A673 (cell line): ENCODE measurements around the gene SCRT2. TPM values are rescaled to one million over a fixed set of nuclear protein-coding genes. Genes with fewer than 3 reads are reported as not detected.

Experiments
- BruUV-seq: library from RNA; stranded (reverse); fragments of 400-500 nt; replicated peaks from 2 replicates; lab custom pipeline; 2021; lab: Mats Ljungman, UMichigan
- CTCF ChIA-PET: fragments of 300-600 bp; sonication (Branson Sonifier 250); formaldehyde crosslinking; loops from one replicate; lab custom pipeline; 2022; ENCODE audit warnings: antibody characterized with exemption; lab: Charles Lee
- POLR2A ChIA-PET: fragments of 300-600 bp; sonication (Branson Sonifier 250); formaldehyde crosslinking; loops from one replicate; lab custom pipeline; 2022; ENCODE audit warnings: antibody characterized with exemption; ENCODE audit not compliant: low non-redundant PET; lab: Charles Lee
- DNase-seq: peaks from one replicate; pipeline ENCODE4 v3.0.0-alpha.2; 2015; ENCODE audit warnings: low spot score
- H3K27ac ChIP-seq: fragments of 200-600 bp; sonication (generic); 2 replicates; pipeline ENCODE4 v1.5.1; 2016; ENCODE audit warnings: mixed run types, low read depth, mild to moderate bottlenecking, mixed read lengths, antibody characterized with exemption, low read length; ENCODE audit not compliant: poor library complexity, severe bottlenecking
- H3K27me3 ChIP-seq: fragments of 200-600 bp; sonication (generic); replicated peaks from 2 replicates; pipeline ENCODE4 v1.6.1; 2017; ENCODE audit warnings: mixed run types, low read depth, mild to moderate bottlenecking, mixed read lengths, antibody characterized with exemption, low read length; ENCODE audit not compliant: insufficient read depth, poor library complexity
- H3K36me3 ChIP-seq: fragments of 200-600 bp; sonication (generic); 2 replicates; pipeline ENCODE4 v1.6.1; 2016; ENCODE audit warnings: mixed run types, mild to moderate bottlenecking, mixed read lengths, antibody characterized with exemption, low read length; ENCODE audit not compliant: insufficient read depth, poor library complexity, severe bottlenecking
- H3K4me1 ChIP-seq: fragments of 200-600 bp; sonication (generic); 2 replicates; pipeline ENCODE4 v1.6.1; 2017; ENCODE audit warnings: mixed run types, mild to moderate bottlenecking, mixed read lengths, antibody characterized with exemption, low read length; ENCODE audit not compliant: insufficient read depth, poor library complexity, severe bottlenecking
- H3K4me3 ChIP-seq: fragments of 200-600 bp; sonication (generic); 2 replicates; pipeline ENCODE4 v1.5.1; 2016; ENCODE audit warnings: low read depth, mixed run types, mild to moderate bottlenecking, mixed read lengths, low read length; ENCODE audit not compliant: poor library complexity, severe bottlenecking
- H3K9me3 ChIP-seq: fragments of 200-600 bp; sonication (generic); 2 replicates; pipeline ENCODE4 v1.6.1; 2016; ENCODE audit warnings: mixed run types, low read depth, mild to moderate bottlenecking, mixed read lengths, antibody characterized with exemption, low read length; ENCODE audit not compliant: poor library complexity, severe bottlenecking
- CTCF ChIP-seq: fragments of 300-800, 200-600 bp; sonication (generic); conservative IDR thresholded peaks from 2 replicates; pipeline ENCODE4 v1.5.1; 2017; ENCODE audit warnings: low read depth, mild to moderate bottlenecking, antibody characterized with exemption, low read length, moderate library complexity, mixed read lengths
- EZH2 ChIP-seq: fragments of 200-600 bp; sonication (generic); IDR thresholded peaks from 2 replicates; pipeline ENCODE4 v1.6.1; 2017; ENCODE audit warnings: borderline replicate concordance, low read depth, mild to moderate bottlenecking, mixed read lengths, antibody characterized with exemption, low read length; ENCODE audit not compliant: poor library complexity, severe bottlenecking
- intact Hi-C: fragments of 100-400 bp; cut with micrococcal nuclease; formaldehyde crosslinking; loops from one replicate; pipeline ENCODE4 v1.10.0; 2022; ENCODE audit not compliant: unreplicated experiment
- total RNA-seq: library from RNA; stranded (reverse); gene quantifications from 2 replicates; pipeline ENCODE4 v1.2.3, GENCODE V29; 2021

SCRT2 gene
- total RNA-seq, 1 experiment from 2014 or later = 0.69 TPM

GRCh38 chr20:650281-650680 lies 25.3 kb downstream of the SCRT2 start:
- intact Hi-C loops = loop anchor here (5.0 kb wide), 1 partner anchor 77 kb away; no protein-coding TSS in a partner anchor

GRCh38 chr20:647479-648019 lies 28.1 kb downstream of the SCRT2 start:
- DNase-seq = no peak
- ChIA-PET CTCF (no interaction called here), POLR2A (no interaction called here)
- no peak overlapping the region for H3K4me3 ChIP-seq
- peaks cover 6% of the 10 kb centered on the region for H3K36me3 ChIP-seq
- no TSS peak for BruUV-seq
- TF ChIP-seq EZH2 (no peak), CTCF (no peak)
- intact Hi-C loops = no loop called here
- H3K27me3 ChIP-seq = no peaks in the 10 kb centered on the region
- no peak overlapping the region for H3K27ac ChIP-seq
- no peaks in the 10 kb centered on the region for H3K9me3 ChIP-seq
- H3K4me1 ChIP-seq = peaks cover 3% of the 10 kb centered on the region

More at GRCh38 chr20:650281-650680, 25.3 kb downstream of the SCRT2 start:
- Histone ChIP-seq H3K36me3 (peaks cover 6% of the 10 kb centered on the region), H3K27ac (no peak overlapping the region), H3K9me3 (no peaks in the 10 kb centered on the region), H3K27me3 (no peaks in the 10 kb centered on the region), H3K4me1 (peaks cover 6% of the 10 kb centered on the region), H3K4me3 (no peak overlapping the region)
- no peak for TF ChIP-seq CTCF
- TF ChIP-seq EZH2 = no peak
- POLR2A ChIA-PET = no interaction called here
- DNase-seq = no peak
- CTCF ChIA-PET = interaction anchor here (1.1 kb wide), 1 partner anchor 10 kb away, joined by 7 read pairs; no protein-coding TSS in a partner anchor
- BruUV-seq = no TSS peak

- no peak for DNase-seq
- intact Hi-C loops = no loop called here
- H3K4me1 ChIP-seq = no peaks in the 10 kb centered on the region
- BruUV-seq = no TSS peak
- H3K9me3 ChIP-seq = no peaks in the 10 kb centered on the region
- H3K27me3 ChIP-seq = no peaks in the 10 kb centered on the region
- H3K4me3 ChIP-seq = no peak overlapping the region
- peaks cover 6% of the 10 kb centered on the region for H3K36me3 ChIP-seq
- no peak for TF ChIP-seq EZH2
- TF ChIP-seq CTCF = no peak
- H3K27ac ChIP-seq = no peak overlapping the region
- POLR2A ChIA-PET = no interaction called here
- CTCF ChIA-PET = interaction anchor here (0.6 kb wide), 1 partner anchor 337 kb away, joined by 3 read pairs; no protein-coding TSS in a partner anchor
Observed at GRCh38 chr20:646868-647233, 28.8 kb downstream of the SCRT2 start.
